ENCODE results near the gene CLEC2L. TPM values are rescaled to one million over a fixed set of nuclear protein-coding genes. Genes with fewer than 3 reads are reported as not detected.

Gene CLEC2L
- polyA plus RNA-seq, 1 of the 3 experiments (the other 2 are of a cell fraction), result not detected

GRCh38 chr7:139532636-139533155 lies 9.2 kb downstream of the CLEC2L start:
- H3K9me3 ChIP-seq, result no peaks in the 10 kb centered on the region
- H3K4me3 ChIP-seq (ENCODE audit: low read depth in 2 of 2, low read length in 1 of 2), result no peak overlapping the region
- DNase-seq, result no peak
- WGBS (ENCODE audit: low lambda C conversion rate), result 72% methylated on average over 6 of the region's 6 CpGs
- no peak overlapping the region for H3K9ac ChIP-seq
- H3K79me2 ChIP-seq (ENCODE audit: insufficient read depth), result no peaks in the 10 kb centered on the region
- H2AFZ ChIP-seq (ENCODE audit: low read depth), result no peak overlapping the region
- H3K27me3 ChIP-seq (ENCODE audit: insufficient read depth), result peaks cover 19% of the 10 kb centered on the region
- H3K4me2 ChIP-seq, result no peak overlapping the region
- H3K27ac ChIP-seq (ENCODE audit: low read depth in 2 of 2, low read length in 1 of 2), result no peak overlapping the region
- no peaks in the 10 kb centered on the region for H3K4me1 ChIP-seq (ENCODE audit: control insufficient read depth in 1 of 2, insufficient read depth in 2 of 2, low read depth in 1 of 2, low read length in 1 of 2)
- TF ChIP-seq RFX5 (IDR thresholded peaks at IDR 0.05; ENCODE audit: low read length), result no peak
- no peak for TF ChIP-seq RCOR1 (IDR thresholded peaks at IDR 0.05; ENCODE audit: low read length)
- TF ChIP-seq IRF3 (IDR thresholded peaks at IDR 0.05; ENCODE audit: low read depth, low read length), result no peak
- no peak for TF ChIP-seq USF2 (IDR thresholded peaks at IDR 0.05; ENCODE audit: borderline replicate concordance, low read depth, low read length)
- TF ChIP-seq CHD2 (IDR thresholded peaks at IDR 0.05; ENCODE audit: low read length, partially characterized antibody), result no peak
- no peak for TF ChIP-seq CTCF (IDR thresholded peaks at IDR 0.05)
- no peak for TF ChIP-seq GABPA (IDR thresholded peaks at IDR 0.05; ENCODE audit: low read depth)
- no peak for TF ChIP-seq MXI1 (IDR thresholded peaks at IDR 0.05; ENCODE audit: low read depth, low read length)
- no peak for TF ChIP-seq TCF12 (IDR thresholded peaks at IDR 0.05)
- TF ChIP-seq FOXJ3 (CRISPR knock-in tag; IDR thresholded peaks at IDR 0.05), result no peak
- TF ChIP-seq FOSL2 (IDR thresholded peaks at IDR 0.05; ENCODE audit: borderline replicate concordance, low read depth), result no peak
- no peak for TF ChIP-seq YY1 (IDR thresholded peaks at IDR 0.05; ENCODE audit: low read depth)
- TF ChIP-seq PBX3 (IDR thresholded peaks at IDR 0.05), result no peak
- no peak for TF ChIP-seq REST (IDR thresholded peaks at IDR 0.05; ENCODE audit: low read depth, low read length)
- TF ChIP-seq MAX (IDR thresholded peaks at IDR 0.05; ENCODE audit: low read depth), result no peak
- no peak for TF ChIP-seq FOXM1 (IDR thresholded peaks at IDR 0.05; ENCODE audit: low read depth)
- no peak for TF ChIP-seq RAD21 (IDR thresholded peaks at IDR 0.05; ENCODE audit: low read length)
- TF ChIP-seq ZBTB33 (IDR thresholded peaks at IDR 0.05; ENCODE audit: borderline replicate concordance, low read depth), result no peak
- no peak for TF ChIP-seq TAF1 (IDR thresholded peaks at IDR 0.05; ENCODE audit: borderline replicate concordance, low read depth, low read length)
- TF ChIP-seq MEF2A (IDR thresholded peaks at IDR 0.05; ENCODE audit: borderline replicate concordance, low read depth), result no peak
- no peaks in the 10 kb centered on the region for H3F3A ChIP-seq (replicated peaks; ENCODE audit: insufficient read depth)
- POLR2A ChIA-PET, result no interaction called here
- H4K20me1 ChIP-seq (ENCODE audit: insufficient read depth), result no peaks in the 10 kb centered on the region
- no peaks in the 10 kb centered on the region for H3K36me3 ChIP-seq (replicated peaks in 1 of 2; ENCODE audit: control insufficient read depth in 1 of 2, insufficient read depth in 2 of 2, low read length in 1 of 2)
- H3K9me2 ChIP-seq, result no peaks in the 10 kb centered on the region
- CTCF ChIA-PET, result interaction anchor here (1.2 to 1.6 kb wide), 2 partner anchors 10 to 88 kb away, joined by 3 to 4 read pairs; no protein-coding TSS in a partner anchor
